ENCODE measurements around the gene SLC9A2. TPM values are rescaled to one million over a fixed set of nuclear protein-coding genes. Genes with fewer than 3 reads are reported as not detected.

Gene SLC9A2
- under 1 TPM in 3 of 4 donors, not detected in 1; under 0.01 to 0.29 (median 0.21) TPM for total RNA-seq

GRCh38 chr2:102619414-102620319, at the start of gene SLC9A2:
TSS of gene SLC9A2 (plus strand) at chr2:102619553. CDS start at chr2:102619849, 296 bp downstream.
- no peaks in the 10 kb centered on the region for H3K9me3 ChIP-seq
- no peaks in the 10 kb centered on the region for H3K27me3 ChIP-seq
- H3K4me3 ChIP-seq = peak within 1 kb of the TSS in 1 of 2 donors; percentile 9
- H3K4me1 ChIP-seq = peaks cover 0 to 8% of the 10 kb centered on the region in 2 donors
- no peak for TF ChIP-seq CTCF (IDR thresholded peaks at IDR 0.05)
- no peak for TF ChIP-seq POLR2A (IDR thresholded peaks at IDR 0.05)
- no peaks in the 10 kb centered on the region for H3K36me3 ChIP-seq
- intact Hi-C loops (cut with DNase I; ENCODE audit: low total_unique reads) = no loop called here
- H3K27ac ChIP-seq = no peak within 1 kb of the TSS
- no peak for DNase-seq

GRCh38 chr2:102575888-102576287, 43.5 kb upstream of the SLC9A2 start:
- Histone ChIP-seq H3K4me1 (no peaks in the 10 kb centered on the region), H3K4me3 (no peak overlapping the region)
- TF ChIP-seq CTCF (IDR thresholded peaks at IDR 0.05) = no peak
- TF ChIP-seq POLR2A (IDR thresholded peaks at IDR 0.05) = no peak

GRCh38 chr2:102578376-102578775, 41.0 kb upstream of the SLC9A2 start:
- H3K36me3 ChIP-seq = no peaks in the 10 kb centered on the region
- no peaks in the 10 kb centered on the region for H3K27me3 ChIP-seq
- no peaks in the 10 kb centered on the region for H3K4me1 ChIP-seq
- intact Hi-C loops (cut with DNase I; ENCODE audit: low total_unique reads) = no loop called here
- H3K9me3 ChIP-seq = no peaks in the 10 kb centered on the region
- no peak overlapping the region for H3K4me3 ChIP-seq
- TF ChIP-seq CTCF (IDR thresholded peaks at IDR 0.05) (no peak), POLR2A (IDR thresholded peaks at IDR 0.05) (no peak)
- no peak for DNase-seq
- no peak overlapping the region for H3K27ac ChIP-seq

More at GRCh38 chr2:102575888-102576287, 43.5 kb upstream of the SLC9A2 start:
- no peak overlapping the region for H3K27ac ChIP-seq
- H3K9me3 ChIP-seq = no peaks in the 10 kb centered on the region
- H3K27me3 ChIP-seq = no peaks in the 10 kb centered on the region
- intact Hi-C loops (cut with DNase I; ENCODE audit: low total_unique reads) = no loop called here
- DNase-seq = no peak
- H3K36me3 ChIP-seq = no peaks in the 10 kb centered on the region

- Histone ChIP-seq H3K4me3 (no peak overlapping the region), H3K27me3 (no peaks in the 10 kb centered on the region), H3K9me3 (no peaks in the 10 kb centered on the region), H3K27ac (no peak overlapping the region), H3K36me3 (no peaks in the 10 kb centered on the region), H3K4me1 (no peaks in the 10 kb centered on the region)
- intact Hi-C loops (cut with DNase I; ENCODE audit: low total_unique reads) = no loop called here
- no peak for TF ChIP-seq CTCF (IDR thresholded peaks at IDR 0.05)
- TF ChIP-seq POLR2A (IDR thresholded peaks at IDR 0.05) = no peak
- DNase-seq = no peak
These were observed 37.4 kb upstream of the SLC9A2 start for GRCh38 chr2:102581911-102582310.

- no peak overlapping the region for H3K4me3 ChIP-seq
- no peak for TF ChIP-seq CTCF (IDR thresholded peaks at IDR 0.05)
- no peak for TF ChIP-seq POLR2A (IDR thresholded peaks at IDR 0.05)
These were observed 36.5 kb upstream of the SLC9A2 start for GRCh38 chr2:102582845-102583244.

More at GRCh38 chr2:102582845-102583244, 36.5 kb upstream of the SLC9A2 start:
- H3K27me3 ChIP-seq = no peaks in the 10 kb centered on the region
- no peaks in the 10 kb centered on the region for H3K36me3 ChIP-seq
- H3K27ac ChIP-seq = no peak overlapping the region
- H3K9me3 ChIP-seq = no peaks in the 10 kb centered on the region
- intact Hi-C loops (cut with DNase I; ENCODE audit: low total_unique reads) = no loop called here
- H3K4me1 ChIP-seq = no peaks in the 10 kb centered on the region
- no peak for DNase-seq
